Testis (tissue), 2 donors: ENCODE data around the gene RIMS3.

Experiments used
- POLR2A ChIP-seq: fragments of 450-650 bp; IDR thresholded peaks from one replicate; pipeline ENCODE4 v1.6.1; 2017; ENCODE audit warnings: antibody characterized with exemption, mild to moderate bottlenecking, moderate library complexity
- TF ChIP-seq, protein P1 (sequence below), 3 experiments: fragments of 450-650 bp in 2 of 3; fragments of 200-600 bp in 1 of 3; sonication (generic) in 1 of 3; IDR thresholded peaks; one replicate each; pipeline ENCODE4 v1.5.1; 2016 to 2019; ENCODE audit warnings: antibody characterized with exemption in 3 of 3, mild to moderate bottlenecking in 2 of 3, moderate library complexity in 1 of 3

GRCh38 chr1:40625476-40626382 is 39.8 kb downstream of the RIMS3 start:
- TF ChIP-seq, protein P1, sequence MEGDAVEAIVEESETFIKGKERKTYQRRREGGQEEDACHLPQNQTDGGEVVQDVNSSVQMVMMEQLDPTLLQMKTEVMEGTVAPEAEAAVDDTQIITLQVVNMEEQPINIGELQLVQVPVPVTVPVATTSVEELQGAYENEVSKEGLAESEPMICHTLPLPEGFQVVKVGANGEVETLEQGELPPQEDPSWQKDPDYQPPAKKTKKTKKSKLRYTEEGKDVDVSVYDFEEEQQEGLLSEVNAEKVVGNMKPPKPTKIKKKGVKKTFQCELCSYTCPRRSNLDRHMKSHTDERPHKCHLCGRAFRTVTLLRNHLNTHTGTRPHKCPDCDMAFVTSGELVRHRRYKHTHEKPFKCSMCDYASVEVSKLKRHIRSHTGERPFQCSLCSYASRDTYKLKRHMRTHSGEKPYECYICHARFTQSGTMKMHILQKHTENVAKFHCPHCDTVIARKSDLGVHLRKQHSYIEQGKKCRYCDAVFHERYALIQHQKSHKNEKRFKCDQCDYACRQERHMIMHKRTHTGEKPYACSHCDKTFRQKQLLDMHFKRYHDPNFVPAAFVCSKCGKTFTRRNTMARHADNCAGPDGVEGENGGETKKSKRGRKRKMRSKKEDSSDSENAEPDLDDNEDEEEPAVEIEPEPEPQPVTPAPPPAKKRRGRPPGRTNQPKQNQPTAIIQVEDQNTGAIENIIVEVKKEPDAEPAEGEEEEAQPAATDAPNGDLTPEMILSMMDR (IDR thresholded peaks at IDR 0.05) = no peak
- TF ChIP-seq POLR2A = no peak
